ENCODE results near the gene MAP3K5.

GRCh38 chr6:136562211-136562610 lies 230.1 kb downstream of the MAP3K5 start:
- TF ChIP-seq POLR2AphosphoS5 (IDR thresholded peaks at IDR 0.05) (no peak), CTCF (IDR thresholded peaks at IDR 0.05) (no peak), EP300 (IDR thresholded peaks at IDR 0.05) (no peak)

Data from sigmoid colon (tissue), 4 donors.